K562 (cell line): ENCODE results near the gene SYN1. TPM values are rescaled to one million over a fixed set of nuclear protein-coding genes. Genes with fewer than 3 reads are reported as not detected.

Experiments used
- CTBP1 ChIP-seq: fragments of 450-650 bp; IDR thresholded peaks from 2 replicates; pipeline ENCODE4 v1.6.1; 2016; ENCODE audit warnings: borderline replicate concordance
- CXXC5 ChIP-seq: fragments of 250-450 bp; sonication (Bioruptor Pico); IDR thresholded peaks from 2 replicates; pipeline ENCODE4 v1.8.0; 2022; ENCODE audit warnings: inconsistent platforms, mild to moderate bottlenecking, moderate library complexity
- E2F1 ChIP-seq: sonication (generic); formaldehyde crosslinking; IDR thresholded peaks from 2 replicates; pipeline ENCODE4 v1.8.1; 2023; ENCODE audit warnings: mild to moderate bottlenecking, missing genetic modification reagents, moderate library complexity
- GATAD2B ChIP-seq: fragments of 450-650 bp; IDR thresholded peaks from 2 replicates; pipeline ENCODE4 v1.6.1; 2017; ENCODE audit warnings: mild to moderate bottlenecking, borderline replicate concordance
- GTF2B ChIP-seq: IDR thresholded peaks from 2 replicates; pipeline ENCODE4 v1.6.1; 2011; ENCODE audit not compliant: insufficient read length; ENCODE audit errors: extremely low read depth
- NCOA4 ChIP-seq: fragments of 450-650 bp; IDR thresholded peaks from 2 replicates; pipeline ENCODE4 v1.6.1; 2018; ENCODE audit warnings: mild to moderate bottlenecking; ENCODE audit not compliant: partially characterized antibody
- NELFE ChIP-seq: IDR thresholded peaks from 2 replicates; pipeline ENCODE4 v1.6.1; 2011; ENCODE audit warnings: mild to moderate bottlenecking; ENCODE audit not compliant: insufficient read depth, insufficient read length
- NRF1 ChIP-seq, 2 experiments: fragments of 450-650 bp; IDR thresholded peaks in 1 of 2; conservative IDR thresholded peaks in 1 of 2; 2 replicates each; pipeline ENCODE4 v1.6.1; 2014; ENCODE audit warnings: mild to moderate bottlenecking in 2 of 2
- POLR2AphosphoS2 ChIP-seq: IDR thresholded peaks from 2 replicates; pipeline ENCODE4 v1.6.1; 2012; ENCODE audit warnings: low read length, improper control_type of control experiment
- RBM17 ChIP-seq: fragments of 200-400 bp; formaldehyde crosslinking; IDR thresholded peaks from 2 replicates; pipeline ENCODE4 v1.6.1; 2017; ENCODE audit warnings: low read depth, mild to moderate bottlenecking, low read length, borderline replicate concordance
- ZEB2 ChIP-seq: fragments of 450-650 bp; IDR thresholded peaks from 2 replicates; pipeline ENCODE4 v1.6.1; 2016
- ZFX ChIP-seq: sonication (generic); formaldehyde crosslinking; IDR thresholded peaks from 2 replicates; pipeline ENCODE4 v1.8.0; 2022; ENCODE audit warnings: mild to moderate bottlenecking, missing genetic modification reagents, moderate library complexity
- ZNF79 ChIP-seq: fragments of 250-450 bp; sonication (Bioruptor Pico); IDR thresholded peaks from 2 replicates; pipeline ENCODE4 v1.4.0; 2020; ENCODE audit warnings: low read depth, mild to moderate bottlenecking, moderate library complexity
- polyA plus RNA-seq, 8 experiments: library from polyadenylated mRNA; depleted of rRNA in 4 of 8; stranded (reverse) in 5 of 8; unstranded in 3 of 8; fragments of >200 nt; fragmentation: Nextera tagmentation in 2 of 8; fragmentation: Illumina TruSeq in 1 of 8; extraction: Ambion mirVana in 2 of 8; extraction: Trizol in 1 of 8; gene quantifications; 2 replicates each; pipeline versions ENCODE4 v1.2.1 to v1.2.3, GENCODE V29; 2011 to 2014; ENCODE audit warnings: inconsistent platforms in 1 of 8, missing spikeins in 1 of 8
- total RNA-seq, 7 experiments: library from RNA; depleted of rRNA in 6 of 7; stranded (reverse); fragments of >200 nt in 6 of 7; fragmentation: Illumina TruSeq in 2 of 7; extraction: Trizol in 2 of 7; gene quantifications; 2 replicates each; pipeline versions ENCODE4 v1.2.1 to v1.2.3, GENCODE V29; 2011 to 2021; ENCODE audit warnings: low replicate concordance in 1 of 7
- TF ChIP-seq, protein P1 (sequence below), 2 experiments: fragments of 450-650 bp; formaldehyde crosslinking in 1 of 2; IDR thresholded peaks; 2 replicates each; pipeline versions ENCODE4 v1.4.0 to v1.6.1; 2014 to 2020; ENCODE audit warnings: mild to moderate bottlenecking in 2 of 2, borderline replicate concordance in 1 of 2, low read depth in 1 of 2

Gene SYN1
- total and polyA plus RNA-seq, 9 of the 15 experiments (the other 6 are each of a cell fraction or from before 2014, with no cell fraction given) = 0.01 to 0.28 (median 0.18) TPM; not detected in 2

DNA sequence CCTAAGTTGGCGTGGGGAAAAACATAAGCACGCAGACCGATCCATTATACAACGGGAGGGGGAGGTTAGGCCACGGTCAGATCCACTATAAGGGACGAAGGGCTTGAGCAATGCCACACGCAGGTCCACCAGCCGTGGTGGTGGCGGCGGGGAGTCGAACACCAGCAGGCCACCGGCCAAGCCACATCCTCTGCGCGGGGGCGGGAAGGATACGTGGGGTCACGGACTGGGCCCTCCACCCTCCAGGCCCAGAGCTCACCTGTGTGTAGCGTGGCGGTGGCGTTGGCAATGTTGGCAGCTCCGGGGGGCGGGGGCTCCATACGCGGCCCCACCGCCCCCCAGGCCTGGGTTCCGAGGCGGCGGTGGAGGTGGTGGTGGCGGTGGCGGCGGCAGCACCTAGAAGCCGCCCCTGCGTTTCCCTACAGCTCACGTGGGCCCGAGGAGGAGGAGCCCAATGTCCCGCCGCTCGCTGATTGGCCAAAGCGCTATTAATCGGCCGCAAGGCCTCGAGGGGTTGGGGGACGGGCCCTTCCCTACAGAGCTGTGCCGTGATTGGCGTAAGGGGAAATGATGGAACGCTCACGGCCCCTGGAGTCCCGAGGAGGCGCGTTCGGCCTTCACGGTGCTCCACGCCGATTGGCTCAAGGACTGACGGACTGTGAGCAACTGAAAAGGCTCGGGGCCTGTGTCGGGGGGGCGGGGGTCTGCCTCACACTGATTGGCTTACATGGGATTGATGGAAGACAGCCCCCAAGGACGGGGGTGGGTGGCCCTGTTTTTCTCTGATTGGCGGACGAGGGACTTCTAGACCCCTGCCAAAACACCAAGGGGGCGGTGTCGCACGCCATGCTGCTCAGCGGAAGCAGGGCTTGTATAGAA, 30.7 kb upstream of the SYN1 start, which contains the start of gene ELK1 (continued):
- TF ChIP-seq E2F1 (no peak), ZNF79 (no peak), CXXC5 (CRISPR knock-in tag) (peak; percentile 72; the same call in 1 of the 2 replicates), ZFX (CRISPR knock-in tag) (peak; percentile 88), RBM17 (no peak), GATAD2B (no peak), NELFE (no peak), GTF2B (no peak), NCOA4 (no peak), POLR2AphosphoS2 (peak; percentile 70; the same call in 1 of the 2 replicates), CTBP1 (no peak; the same call in none of the 2 replicates), ZEB2 (0 out of 2 replicates have a peak, but pooled peaks have one; percentile 18), NRF1 (conservative IDR thresholded peaks at IDR 0.05 in 1 of 2, IDR thresholded peaks at IDR 0.05 in 1 of 2) (peak; percentile 64 to 65)
- TF ChIP-seq, protein P1, sequence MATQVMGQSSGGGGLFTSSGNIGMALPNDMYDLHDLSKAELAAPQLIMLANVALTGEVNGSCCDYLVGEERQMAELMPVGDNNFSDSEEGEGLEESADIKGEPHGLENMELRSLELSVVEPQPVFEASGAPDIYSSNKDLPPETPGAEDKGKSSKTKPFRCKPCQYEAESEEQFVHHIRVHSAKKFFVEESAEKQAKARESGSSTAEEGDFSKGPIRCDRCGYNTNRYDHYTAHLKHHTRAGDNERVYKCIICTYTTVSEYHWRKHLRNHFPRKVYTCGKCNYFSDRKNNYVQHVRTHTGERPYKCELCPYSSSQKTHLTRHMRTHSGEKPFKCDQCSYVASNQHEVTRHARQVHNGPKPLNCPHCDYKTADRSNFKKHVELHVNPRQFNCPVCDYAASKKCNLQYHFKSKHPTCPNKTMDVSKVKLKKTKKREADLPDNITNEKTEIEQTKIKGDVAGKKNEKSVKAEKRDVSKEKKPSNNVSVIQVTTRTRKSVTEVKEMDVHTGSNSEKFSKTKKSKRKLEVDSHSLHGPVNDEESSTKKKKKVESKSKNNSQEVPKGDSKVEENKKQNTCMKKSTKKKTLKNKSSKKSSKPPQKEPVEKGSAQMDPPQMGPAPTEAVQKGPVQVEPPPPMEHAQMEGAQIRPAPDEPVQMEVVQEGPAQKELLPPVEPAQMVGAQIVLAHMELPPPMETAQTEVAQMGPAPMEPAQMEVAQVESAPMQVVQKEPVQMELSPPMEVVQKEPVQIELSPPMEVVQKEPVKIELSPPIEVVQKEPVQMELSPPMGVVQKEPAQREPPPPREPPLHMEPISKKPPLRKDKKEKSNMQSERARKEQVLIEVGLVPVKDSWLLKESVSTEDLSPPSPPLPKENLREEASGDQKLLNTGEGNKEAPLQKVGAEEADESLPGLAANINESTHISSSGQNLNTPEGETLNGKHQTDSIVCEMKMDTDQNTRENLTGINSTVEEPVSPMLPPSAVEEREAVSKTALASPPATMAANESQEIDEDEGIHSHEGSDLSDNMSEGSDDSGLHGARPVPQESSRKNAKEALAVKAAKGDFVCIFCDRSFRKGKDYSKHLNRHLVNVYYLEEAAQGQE (IDR thresholded peaks at IDR 0.05; ENCODE audit: borderline replicate concordance) = peak; percentile 32; the same call in 1 of the 2 replicates
- TF ChIP-seq, protein P1 (CRISPR knock-in tag; IDR thresholded peaks at IDR 0.05; ENCODE audit: low read depth) = no peak
